ENCODE results near the gene ZKSCAN5.
"Not testable (repeated sequence)": the region's sequence is repeated elsewhere in the genome, so short reads cannot be mapped to it uniquely, and the experiment has no call there.

ZKSCAN5 gene

GRCh38 chr7:99557196-99557607 is 52.7 kb downstream of the ZKSCAN5 start:
- DNase-seq, result peak; percentile 9

GRCh38 chr7:99557940-99558305 is 53.5 kb downstream of the ZKSCAN5 start:
- DNase-seq, result no peak

GRCh38 chr7:99558306-99559174 is 54.1 kb downstream of the ZKSCAN5 start, which contains the start of gene ZNF655:
Gene ZNF655, plus strand, starts transcription at chr7:99558642. Its CDS starts 1,918 bp downstream, at chr7:99560560.
- peak; percentile 85 for DNase-seq

GRCh38 chr7:99559175-99559915 is 54.9 kb downstream of the ZKSCAN5 start:
- no peak for DNase-seq

GRCh38 chr7:99560834-99561736 is 56.6 kb downstream of the ZKSCAN5 start:
- no peak for DNase-seq

- DNase-seq, result no peak
Observed at GRCh38 chr7:99561737-99562051, 57.2 kb downstream of the ZKSCAN5 start.

- DNase-seq, result no peak
Observed at GRCh38 chr7:99562114-99562784, 57.8 kb downstream of the ZKSCAN5 start.

- DNase-seq, result peak; percentile 39
Observed at GRCh38 chr7:99562832-99563231, 58.4 kb downstream of the ZKSCAN5 start.

- DNase-seq, result no peak
Observed at GRCh38 chr7:99563650-99564049, 59.2 kb downstream of the ZKSCAN5 start.

GRCh38 chr7:99568770-99569169 is 64.3 kb downstream of the ZKSCAN5 start:
- not testable (repeated sequence) for DNase-seq

GRCh38 chr7:99571768-99572167 is 67.3 kb downstream of the ZKSCAN5 start:
- no peak for DNase-seq

- no peak for DNase-seq
Observed at GRCh38 chr7:99573257-99573656, 68.8 kb downstream of the ZKSCAN5 start.

- no peak for DNase-seq
Observed at GRCh38 chr7:99576251-99576650, 71.8 kb downstream of the ZKSCAN5 start.

GRCh38 chr7:99579281-99579955 is 75.0 kb downstream of the ZKSCAN5 start:
- DNase-seq, result peak; percentile 6

- DNase-seq, result peak; percentile 9
Observed at GRCh38 chr7:99579956-99580777, 75.7 kb downstream of the ZKSCAN5 start.

GRCh38 chr7:99580778-99581332 is 76.4 kb downstream of the ZKSCAN5 start:
- not testable (repeated sequence) for DNase-seq
